RCC 7860 (cell line): ENCODE results near the gene TSEN2.
A peak's percentile ranks its signal among the peaks of the same experiment; 100 is the strongest.
"Not testable (repeated sequence)": the region's sequence is repeated elsewhere in the genome, so short reads cannot be mapped to it uniquely, and the experiment has no call there.

Experiments
- DNase-seq: peaks from one replicate; pipeline ENCODE4 v3.0.0-alpha.2; 2015; ENCODE audit warnings: low spot score
- FAIRE-seq: peaks from 2 replicates; lab custom pipeline; 2012; peaks lifted over from hg19 to GRCh38; lab: Jason Lieb, UNC

Gene TSEN2

GRCh38 chr3:12470680-12471079, 13.6 kb upstream of the TSEN2 start:
- DNase-seq (no peak), FAIRE-seq (no peak)

- DNase-seq (peak; percentile 81), FAIRE-seq (peak; percentile 53)
Measured at GRCh38 chr3:12471241-12471640, 13.0 kb upstream of the TSEN2 start.

GRCh38 chr3:12472000-12472610, 12.2 kb upstream of the TSEN2 start:
- FAIRE-seq (no peak), DNase-seq (no peak)

- FAIRE-seq (no peak), DNase-seq (no peak)
Measured at GRCh38 chr3:12472796-12473195, 11.5 kb upstream of the TSEN2 start.

- FAIRE-seq (no peak), DNase-seq (no peak)
Measured at GRCh38 chr3:12473511-12473910, 10.8 kb upstream of the TSEN2 start.

- FAIRE-seq (no peak), DNase-seq (no peak)
Measured at GRCh38 chr3:12476238-12476897, 7.9 kb upstream of the TSEN2 start.

- no peak for FAIRE-seq
- no peak for DNase-seq
Measured at GRCh38 chr3:12477256-12477655, 7.0 kb upstream of the TSEN2 start.

- DNase-seq (no peak), FAIRE-seq (no peak)
Measured at GRCh38 chr3:12478326-12478725, 6.0 kb upstream of the TSEN2 start.

- not testable (repeated sequence) for DNase-seq, FAIRE-seq
Measured at GRCh38 chr3:12479198-12479597, 5.1 kb upstream of the TSEN2 start.

- FAIRE-seq (no peak), DNase-seq (peak; percentile 35)
Measured at GRCh38 chr3:12479919-12480427, 4.3 kb upstream of the TSEN2 start.

GRCh38 chr3:12483410-12483809, 870 bp upstream of the TSEN2 start:
- FAIRE-seq (no peak), DNase-seq (peak; percentile 24)

- FAIRE-seq (no peak), DNase-seq (no peak)
Measured at GRCh38 chr3:12483872-12484197, 445 bp upstream of the TSEN2 start.

GRCh38 chr3:12484983-12485327, 675 bp downstream of the TSEN2 start:
- no peak for FAIRE-seq
- no peak for DNase-seq

GRCh38 chr3:12486001-12486400, 1.7 kb downstream of the TSEN2 start:
- no peak for FAIRE-seq
- DNase-seq: no peak

GRCh38 chr3:12486916-12487315, 2.6 kb downstream of the TSEN2 start:
- no peak for FAIRE-seq
- DNase-seq: no peak

GRCh38 chr3:12487336-12487735, 3.1 kb downstream of the TSEN2 start:
- FAIRE-seq: no peak
- DNase-seq: no peak

GRCh38 chr3:12487786-12488185, 3.5 kb downstream of the TSEN2 start:
- FAIRE-seq (no peak), DNase-seq (no peak)

GRCh38 chr3:12489368-12489767, 5.1 kb downstream of the TSEN2 start:
- no peak for FAIRE-seq

GRCh38 chr3:12489832-12490231, 5.6 kb downstream of the TSEN2 start:
- no peak for DNase-seq
- no peak for FAIRE-seq

More at GRCh38 chr3:12489368-12489767, 5.1 kb downstream of the TSEN2 start:
- no peak for DNase-seq

GRCh38 chr3:12490547-12490946, 6.3 kb downstream of the TSEN2 start:
- FAIRE-seq (no peak), DNase-seq (no peak)

- no peak for FAIRE-seq
- no peak for DNase-seq
Measured at GRCh38 chr3:12495749-12496452, 11.6 kb downstream of the TSEN2 start.

GRCh38 chr3:12496453-12496761, 12.1 kb downstream of the TSEN2 start:
- FAIRE-seq (no peak), DNase-seq (no peak)
